GOT3 (cell line): Measurements from ENCODE around the gene SOX10.
"Not testable (repeated sequence)": the region's sequence is repeated elsewhere in the genome, so short reads cannot be mapped to it uniquely, and the experiment has no call there.

Source experiments
- DNase-seq: peaks from one replicate; lab custom pipeline; 2025; ENCODE audit warnings: mixed read lengths; lab: John Stamatoyannopoulos, UW

The SOX10 gene

GRCh38 chr22:37985751-37986281 is 1.5 kb upstream of the SOX10 start:
- DNase-seq = no peak

- no peak for DNase-seq
Observed at GRCh38 chr22:37985050-37985585, 763 bp upstream of the SOX10 start.

GRCh38 chr22:37982938-37983859 is 1.2 kb downstream of the SOX10 start:
- no peak for DNase-seq

GRCh38 chr22:37982151-37982785 is 2.1 kb downstream of the SOX10 start:
- no peak for DNase-seq

- no peak for DNase-seq
Observed at GRCh38 chr22:37981282-37982011, 2.9 kb downstream of the SOX10 start.

GRCh38 chr22:37979782-37980181 is 4.6 kb downstream of the SOX10 start:
- DNase-seq = no peak

GRCh38 chr22:37976547-37976946 is 7.8 kb downstream of the SOX10 start:
- DNase-seq = no peak

- DNase-seq = not testable (repeated sequence)
Observed at GRCh38 chr22:37976022-37976421, 8.3 kb downstream of the SOX10 start.

- DNase-seq = no peak
Observed at GRCh38 chr22:37975153-37975552, 9.2 kb downstream of the SOX10 start.

GRCh38 chr22:37973271-37974170 is 10.8 kb downstream of the SOX10 start:
- no peak for DNase-seq

GRCh38 chr22:37972527-37972926 is 11.8 kb downstream of the SOX10 start:
- DNase-seq = no peak

- no peak for DNase-seq
Observed at GRCh38 chr22:37971475-37972434, 12.6 kb downstream of the SOX10 start.

- DNase-seq = no peak
Observed at GRCh38 chr22:37970864-37971263, 13.5 kb downstream of the SOX10 start.

GRCh38 chr22:37968452-37969251 is 15.7 kb downstream of the SOX10 start:
- DNase-seq = no peak

GRCh38 chr22:37967637-37968451 is 16.5 kb downstream of the SOX10 start:
- DNase-seq = no peak

- no peak for DNase-seq
Observed at GRCh38 chr22:37967147-37967546, 17.2 kb downstream of the SOX10 start.

- no peak for DNase-seq
Observed at GRCh38 chr22:37965940-37966664, 18.3 kb downstream of the SOX10 start.
